Measurements from ENCODE around the gene CRIP2.

- no peak for TF ChIP-seq CTCF (IDR thresholded peaks at IDR 0.05; ENCODE audit: low read length)
- TF ChIP-seq EZH2 (IDR thresholded peaks at IDR 0.05; ENCODE audit: borderline replicate concordance, low read length) = no peak
Measured at GRCh38 chr14:105505101-105505500, 30.5 kb downstream of the CRIP2 start.
